ENCODE measurements around the gene EHMT1. TPM values are rescaled to one million over a fixed set of nuclear protein-coding genes. Genes with fewer than 3 reads are reported as not detected.
"Not testable (repeated sequence)": the region's sequence is repeated elsewhere in the genome, so short reads cannot be mapped to it uniquely, and the experiment has no call there.

The EHMT1 gene
- total RNA-seq, 1 experiment from 2014 or later = 35.9 TPM

DNA sequence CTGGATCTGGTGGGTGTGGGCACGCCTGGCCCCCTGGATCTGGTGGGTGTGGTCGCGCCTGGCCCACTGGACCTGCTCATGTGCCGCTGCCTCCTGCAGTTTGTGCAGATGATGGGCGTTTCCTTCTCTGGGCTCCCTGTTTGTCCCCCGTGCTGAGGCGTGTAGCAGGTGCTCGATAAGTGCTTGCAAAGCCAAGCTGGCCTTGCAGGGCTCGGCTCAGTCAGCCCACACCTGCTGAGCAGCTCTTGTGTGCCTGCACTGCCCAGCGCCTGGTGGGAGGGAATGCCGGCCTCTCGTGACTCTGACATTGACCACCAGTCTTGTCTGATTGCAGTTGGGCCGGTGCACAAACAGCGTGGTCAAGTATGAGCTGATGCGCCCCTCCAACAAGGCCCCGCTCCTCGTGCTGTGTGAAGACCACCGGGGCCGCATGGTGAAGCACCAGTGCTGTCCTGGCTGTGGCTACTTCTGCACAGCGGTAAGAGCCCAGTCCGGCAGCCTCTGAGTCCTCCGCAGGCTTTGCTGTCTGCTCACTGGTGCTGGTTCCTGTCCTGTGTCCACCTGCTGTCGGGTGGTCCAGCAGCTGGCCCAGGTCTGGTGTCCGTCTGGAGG, 156.1 kb downstream of the EHMT1 start:
- Histone ChIP-seq H3K79me2 (ENCODE audit: low read length) (no peaks in the 10 kb centered on the region), H3K36me3 (ENCODE audit: insufficient read depth, low read length) (peaks cover 9% of the 10 kb centered on the region; the same call in 1 of the 2 replicates), H3K27ac (ENCODE audit: low read length) (no peak overlapping the region), H3K4me1 (ENCODE audit: low read length) (no peaks in the 10 kb centered on the region), H3K9ac (ENCODE audit: low read length) (no peak overlapping the region), H2AFZ (ENCODE audit: low read length) (no peak overlapping the region), H4K20me1 (ENCODE audit: insufficient read depth, low read depth, low read length) (no peaks in the 10 kb centered on the region), H3K9me3 (ENCODE audit: low read length) (no peaks in the 10 kb centered on the region), H3K27me3 (ENCODE audit: low read length) (no peaks in the 10 kb centered on the region), H3K9me2 (replicated peaks; ENCODE audit: insufficient read depth, low read length) (no peaks in the 10 kb centered on the region), H3K4me2 (ENCODE audit: low read depth, low read length, poor library complexity, severe bottlenecking) (no peak overlapping the region), H3K4me3 (ENCODE audit: low read length) (no peak overlapping the region)
- DNase-seq = no peak

DNA sequence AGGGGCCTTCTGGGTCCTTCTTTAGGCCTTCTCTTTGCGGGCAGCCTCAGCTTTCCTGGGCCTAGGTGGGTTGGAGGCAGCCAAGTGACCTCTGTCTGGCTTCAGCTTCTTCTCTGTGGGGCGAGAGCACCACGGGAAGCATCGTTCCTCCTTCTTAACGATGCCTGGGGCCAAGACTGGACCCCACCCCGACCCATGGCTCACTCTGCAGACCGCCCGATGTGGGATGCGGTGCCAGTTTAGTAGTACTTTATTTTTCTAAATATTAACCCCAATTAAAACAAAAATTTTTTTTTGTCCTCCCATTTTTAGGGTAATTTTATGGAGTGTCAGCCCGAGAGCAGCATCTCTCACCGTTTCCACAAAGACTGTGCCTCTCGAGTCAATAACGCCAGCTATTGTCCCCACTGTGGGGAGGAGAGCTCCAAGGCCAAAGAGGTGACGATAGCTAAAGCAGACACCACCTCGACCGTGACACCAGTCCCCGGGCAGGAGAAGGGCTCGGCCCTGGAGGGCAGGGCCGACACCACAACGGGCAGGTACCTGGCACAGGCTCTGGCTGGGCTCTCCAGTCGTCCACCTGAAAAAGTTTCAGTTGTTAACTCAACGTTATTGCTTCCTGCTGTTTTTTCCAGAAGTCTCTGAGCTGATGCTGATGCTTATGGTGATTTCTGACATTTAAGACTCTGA, 157.6 kb downstream of the EHMT1 start:
- no peaks in the 10 kb centered on the region for H3K4me1 ChIP-seq (ENCODE audit: low read length)
- no peak overlapping the region for H2AFZ ChIP-seq (ENCODE audit: low read length)
- H3K4me2 ChIP-seq (ENCODE audit: low read depth, low read length, poor library complexity, severe bottlenecking) = no peak overlapping the region
- H3K27ac ChIP-seq (ENCODE audit: low read length) = no peak overlapping the region
- H3K9me2 ChIP-seq (replicated peaks; ENCODE audit: insufficient read depth, low read length) = no peaks in the 10 kb centered on the region
- H3K4me3 ChIP-seq (ENCODE audit: low read length) = no peak overlapping the region
- no peaks in the 10 kb centered on the region for H3K27me3 ChIP-seq (ENCODE audit: low read length)
- H3K79me2 ChIP-seq (ENCODE audit: low read length) = no peaks in the 10 kb centered on the region
- H3K9me3 ChIP-seq (ENCODE audit: low read length) = no peaks in the 10 kb centered on the region
- no peak overlapping the region for H3K9ac ChIP-seq (ENCODE audit: low read length)
- peaks cover 9% of the 10 kb centered on the region; the same call in 1 of the 2 replicates for H3K36me3 ChIP-seq (ENCODE audit: insufficient read depth, low read length)
- no peaks in the 10 kb centered on the region for H4K20me1 ChIP-seq (ENCODE audit: insufficient read depth, low read depth, low read length)
- no peak for DNase-seq

GRCh38 chr9:137777761-137778160, 159.0 kb downstream of the EHMT1 start:
- no peaks in the 10 kb centered on the region for H3K79me2 ChIP-seq (ENCODE audit: low read length)

GRCh38 chr9:137778336-137778735, 159.5 kb downstream of the EHMT1 start:
- H3K9me2 ChIP-seq (replicated peaks; ENCODE audit: insufficient read depth, low read length) = no peaks in the 10 kb centered on the region
- H3K4me3 ChIP-seq (ENCODE audit: low read length) = no peak overlapping the region
- no peaks in the 10 kb centered on the region for H4K20me1 ChIP-seq (ENCODE audit: insufficient read depth, low read depth, low read length)
- H3K27ac ChIP-seq (ENCODE audit: low read length) = no peak overlapping the region
- no peaks in the 10 kb centered on the region for H3K79me2 ChIP-seq (ENCODE audit: low read length)
- H3K9ac ChIP-seq (ENCODE audit: low read length) = no peak overlapping the region
- H3K9me3 ChIP-seq (ENCODE audit: low read length) = no peaks in the 10 kb centered on the region
- H2AFZ ChIP-seq (ENCODE audit: low read length) = no peak overlapping the region
- no peaks in the 10 kb centered on the region for H3K27me3 ChIP-seq (ENCODE audit: low read length)
- DNase-seq = no peak
- no peaks in the 10 kb centered on the region for H3K4me1 ChIP-seq (ENCODE audit: low read length)
- H3K36me3 ChIP-seq (ENCODE audit: insufficient read depth, low read length) = peaks cover 13% of the 10 kb centered on the region; the same call in 1 of the 2 replicates
- no peak overlapping the region for H3K4me2 ChIP-seq (ENCODE audit: low read depth, low read length, poor library complexity, severe bottlenecking)

More at GRCh38 chr9:137777761-137778160, 159.0 kb downstream of the EHMT1 start:
- no peaks in the 10 kb centered on the region for H3K9me3 ChIP-seq (ENCODE audit: low read length)
- H3K4me1 ChIP-seq (ENCODE audit: low read length) = no peaks in the 10 kb centered on the region
- no peak overlapping the region for H3K4me2 ChIP-seq (ENCODE audit: low read depth, low read length, poor library complexity, severe bottlenecking)
- no peak overlapping the region for H3K4me3 ChIP-seq (ENCODE audit: low read length)
- H4K20me1 ChIP-seq (ENCODE audit: insufficient read depth, low read depth, low read length) = no peaks in the 10 kb centered on the region
- no peak overlapping the region for H3K9ac ChIP-seq (ENCODE audit: low read length)
- no peak for DNase-seq
- no peak overlapping the region for H2AFZ ChIP-seq (ENCODE audit: low read length)
- peaks cover 13% of the 10 kb centered on the region; the same call in 1 of the 2 replicates for H3K36me3 ChIP-seq (ENCODE audit: insufficient read depth, low read length)
- H3K9me2 ChIP-seq (replicated peaks; ENCODE audit: insufficient read depth, low read length) = no peaks in the 10 kb centered on the region
- H3K27me3 ChIP-seq (ENCODE audit: low read length) = no peaks in the 10 kb centered on the region
- H3K27ac ChIP-seq (ENCODE audit: low read length) = no peak overlapping the region

DNA sequence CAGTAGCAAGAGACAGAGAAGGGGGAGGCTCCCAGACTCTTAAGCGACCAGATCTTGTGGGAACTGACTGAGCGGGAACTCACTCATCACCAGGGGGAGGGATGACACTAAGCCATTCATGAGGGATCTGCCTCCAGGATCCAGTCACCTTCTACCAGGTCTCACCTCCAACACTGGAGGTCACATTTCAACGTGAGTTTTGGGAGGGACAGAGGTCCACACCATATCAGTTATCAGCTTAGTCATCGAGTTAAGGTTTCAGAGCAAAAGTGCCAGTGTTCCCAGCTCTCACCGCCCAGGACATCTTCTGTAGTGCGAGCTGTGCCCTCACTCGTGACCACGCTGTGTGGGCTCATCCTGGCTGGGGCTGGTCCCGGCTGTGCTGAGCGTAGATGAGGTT, 160.1 kb downstream of the EHMT1 start:
- H3K27ac ChIP-seq (ENCODE audit: low read length) = no peak overlapping the region
- H2AFZ ChIP-seq (ENCODE audit: low read length) = no peak overlapping the region
- no peak overlapping the region for H3K4me3 ChIP-seq (ENCODE audit: low read length)
- H3K36me3 ChIP-seq (ENCODE audit: insufficient read depth, low read length) = peaks cover 13% of the 10 kb centered on the region; the same call in 1 of the 2 replicates
- no peaks in the 10 kb centered on the region for H3K79me2 ChIP-seq (ENCODE audit: low read length)
- H3K27me3 ChIP-seq (ENCODE audit: low read length) = no peaks in the 10 kb centered on the region
- H3K4me2 ChIP-seq (ENCODE audit: low read depth, low read length, poor library complexity, severe bottlenecking) = no peak overlapping the region
- H3K9me3 ChIP-seq (ENCODE audit: low read length) = no peaks in the 10 kb centered on the region
- H3K9ac ChIP-seq (ENCODE audit: low read length) = no peak overlapping the region
- no peaks in the 10 kb centered on the region for H4K20me1 ChIP-seq (ENCODE audit: insufficient read depth, low read depth, low read length)
- H3K9me2 ChIP-seq (replicated peaks; ENCODE audit: insufficient read depth, low read length) = no peaks in the 10 kb centered on the region
- no peak for DNase-seq
- no peaks in the 10 kb centered on the region for H3K4me1 ChIP-seq (ENCODE audit: low read length)

DNA sequence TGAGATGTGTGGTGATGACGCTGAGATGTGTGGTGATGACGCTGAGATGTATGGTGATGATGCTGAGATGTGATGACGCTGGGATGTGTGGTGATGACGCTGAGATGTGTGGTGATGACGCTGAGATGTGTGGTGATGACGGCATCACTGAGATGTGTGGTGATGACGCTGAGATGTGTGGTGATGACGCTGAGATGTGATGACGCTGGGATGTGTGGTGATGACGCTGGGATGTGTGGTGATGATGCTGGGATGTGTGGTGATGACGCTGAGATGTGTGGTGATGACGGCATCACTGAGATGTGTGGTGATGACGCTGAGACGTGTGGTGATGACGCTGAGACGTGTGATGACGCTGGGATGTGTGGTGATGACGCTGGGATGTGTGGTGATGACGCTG, 161.2 kb downstream of the EHMT1 start:
- H3K9me3 ChIP-seq (ENCODE audit: low read length); DNase-seq; H3K79me2 ChIP-seq (ENCODE audit: low read length); H3K4me3 ChIP-seq (ENCODE audit: low read length); H3K4me2 ChIP-seq (ENCODE audit: low read depth, low read length, poor library complexity, severe bottlenecking); H3K27ac ChIP-seq (ENCODE audit: low read length); H3K9me2 ChIP-seq (replicated peaks; ENCODE audit: insufficient read depth, low read length); H4K20me1 ChIP-seq (ENCODE audit: insufficient read depth, low read depth, low read length); H2AFZ ChIP-seq (ENCODE audit: low read length); H3K27me3 ChIP-seq (ENCODE audit: low read length); H3K9ac ChIP-seq (ENCODE audit: low read length); H3K4me1 ChIP-seq (ENCODE audit: low read length): not testable (repeated sequence)
- peaks cover 15% of the 10 kb centered on the region for H3K36me3 ChIP-seq (ENCODE audit: insufficient read depth, low read length)

DNA sequence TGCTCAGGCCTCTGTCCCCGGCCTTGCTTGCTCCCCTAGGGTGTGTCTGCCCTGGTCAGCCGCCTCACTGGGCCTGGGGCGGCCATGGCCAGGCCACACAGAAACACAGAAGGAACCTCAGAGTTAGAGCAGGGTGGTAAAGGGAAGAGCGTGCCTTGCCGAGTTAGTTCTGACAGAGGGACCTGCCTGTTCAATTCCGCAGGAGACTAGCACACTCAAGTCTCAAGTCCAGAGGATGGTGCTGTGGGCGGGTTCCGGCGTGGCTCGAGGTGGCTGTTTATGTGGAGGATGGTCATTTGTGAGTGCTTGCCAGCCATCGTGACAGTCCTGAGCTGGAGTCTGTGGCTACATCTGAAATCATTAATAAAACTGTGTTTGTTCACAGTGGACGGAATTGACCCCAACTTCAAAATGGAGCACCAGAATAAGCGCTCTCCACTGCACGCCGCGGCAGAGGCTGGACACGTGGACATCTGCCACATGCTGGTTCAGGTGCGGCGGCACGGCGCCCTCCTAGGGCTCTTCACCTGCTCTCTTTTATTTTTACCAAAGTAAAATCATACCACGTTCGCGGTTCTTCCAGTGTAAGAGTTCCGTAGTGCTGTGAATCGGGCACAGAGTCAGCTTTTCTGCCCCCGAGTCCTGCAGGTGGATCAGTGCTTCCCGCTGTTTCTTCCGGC, 163.2 kb downstream of the EHMT1 start:
- no peak for DNase-seq
- no peaks in the 10 kb centered on the region for H3K9me2 ChIP-seq (replicated peaks; ENCODE audit: insufficient read depth, low read length)
- no peak overlapping the region for H3K4me3 ChIP-seq (ENCODE audit: low read length)
- no peak overlapping the region for H2AFZ ChIP-seq (ENCODE audit: low read length)
- no peaks in the 10 kb centered on the region for H3K9me3 ChIP-seq (ENCODE audit: low read length)
- no peak overlapping the region for H3K9ac ChIP-seq (ENCODE audit: low read length)
- H3K27ac ChIP-seq (ENCODE audit: low read length) = no peak overlapping the region
- no peak overlapping the region for H3K4me2 ChIP-seq (ENCODE audit: low read depth, low read length, poor library complexity, severe bottlenecking)
- H3K36me3 ChIP-seq (ENCODE audit: insufficient read depth, low read length) = peaks cover 14% of the 10 kb centered on the region
- no peaks in the 10 kb centered on the region for H3K27me3 ChIP-seq (ENCODE audit: low read length)
- no peaks in the 10 kb centered on the region; the same call in 1 of the 2 replicates for H3K79me2 ChIP-seq (ENCODE audit: low read length)
- no peaks in the 10 kb centered on the region for H4K20me1 ChIP-seq (ENCODE audit: insufficient read depth, low read depth, low read length)
- H3K4me1 ChIP-seq (ENCODE audit: low read length) = no peaks in the 10 kb centered on the region

DNA sequence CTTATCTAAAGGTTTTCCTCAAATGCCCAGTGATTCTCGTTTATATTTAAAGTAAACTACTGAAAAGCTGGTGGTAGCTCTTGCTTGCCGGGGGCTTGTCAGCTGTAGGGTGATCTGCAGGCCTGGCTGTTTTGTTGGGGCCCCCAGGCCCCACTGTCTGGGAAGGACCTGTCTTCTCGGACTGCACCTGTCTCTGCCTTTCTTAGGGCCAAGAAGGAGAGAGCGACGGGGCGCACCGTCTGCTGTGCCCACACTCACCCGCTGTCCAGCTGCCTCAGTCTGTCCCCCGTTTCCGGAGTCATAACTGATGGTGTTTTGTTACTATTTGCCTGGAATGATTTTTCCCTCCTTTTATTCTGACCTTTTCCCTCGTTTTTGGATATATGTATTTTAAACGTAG, 164.7 kb downstream of the EHMT1 start:
- H3K36me3 ChIP-seq (ENCODE audit: insufficient read depth, low read length) = peaks cover 9% of the 10 kb centered on the region; the same call in 1 of the 2 replicates
- no peak for DNase-seq
- H3K4me1 ChIP-seq (ENCODE audit: low read length) = no peaks in the 10 kb centered on the region
- H3K9ac ChIP-seq (ENCODE audit: low read length) = no peak overlapping the region
- no peak overlapping the region for H3K4me2 ChIP-seq (ENCODE audit: low read depth, low read length, poor library complexity, severe bottlenecking)
- no peaks in the 10 kb centered on the region for H3K27me3 ChIP-seq (ENCODE audit: low read length)
- no peaks in the 10 kb centered on the region for H3K9me3 ChIP-seq (ENCODE audit: low read length)
- H3K4me3 ChIP-seq (ENCODE audit: low read length) = no peak overlapping the region
- H3K79me2 ChIP-seq (ENCODE audit: low read length) = no peaks in the 10 kb centered on the region; the same call in 1 of the 2 replicates
- no peak overlapping the region for H2AFZ ChIP-seq (ENCODE audit: low read length)
- H3K9me2 ChIP-seq (replicated peaks; ENCODE audit: insufficient read depth, low read length) = no peaks in the 10 kb centered on the region
- no peaks in the 10 kb centered on the region for H4K20me1 ChIP-seq (ENCODE audit: insufficient read depth, low read depth, low read length)
- no peak overlapping the region for H3K27ac ChIP-seq (ENCODE audit: low read length)

Measured in Karpas-422 (cell line).